ENCODE data around the gene MED26.

Gene MED26

DNA sequence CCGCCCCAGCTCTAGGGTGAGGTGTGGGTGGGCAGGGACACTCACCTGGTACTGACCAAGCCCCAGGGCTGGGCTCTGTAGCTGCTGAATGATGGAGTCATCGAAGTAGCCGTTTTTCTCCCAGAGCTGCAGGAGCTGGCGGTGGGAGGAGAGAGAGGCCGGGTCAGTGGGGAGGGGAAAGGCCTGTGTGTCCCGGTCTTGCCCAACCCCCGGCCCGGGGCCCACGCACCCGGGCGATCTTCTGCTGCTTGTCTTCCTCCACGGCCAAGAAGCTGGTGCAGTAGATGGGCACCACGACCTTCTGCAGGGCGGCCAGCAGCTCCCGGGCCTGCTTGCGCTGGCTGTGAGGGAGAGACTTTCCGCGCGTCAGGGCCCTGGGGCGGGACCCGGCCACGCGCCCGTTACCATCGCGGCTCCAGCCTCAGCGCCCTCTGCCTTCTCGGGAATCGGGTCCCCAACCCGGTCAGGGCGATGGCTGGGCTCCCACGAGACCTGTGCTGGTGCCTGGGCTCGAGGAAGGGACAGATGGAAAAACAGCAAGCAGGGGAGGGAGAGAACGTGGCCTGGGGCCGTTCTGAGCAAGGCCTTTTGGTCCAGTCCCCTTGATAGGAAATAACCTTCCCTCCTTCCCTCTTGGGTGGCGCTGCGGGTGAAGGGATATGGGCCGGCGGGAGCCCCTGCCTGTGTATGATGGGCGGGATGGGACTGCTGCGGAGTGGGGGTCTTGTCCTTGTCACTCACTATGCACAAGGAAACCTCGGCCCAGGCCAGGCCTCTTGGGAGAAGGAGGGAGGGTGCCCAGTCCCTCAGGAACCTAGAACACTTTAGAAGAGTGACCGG, 97.2 kb downstream of the MED26 start:
- Mint-ChIP-seq H3K4me3 (no peak overlapping the region), H3K27me3 (no peaks in the 10 kb centered on the region), H3K27ac (no peak overlapping the region), H3K4me1 (no peaks in the 10 kb centered on the region), H3K9me3 (no peaks in the 10 kb centered on the region), H3K36me3 (peaks cover 51% of the 10 kb centered on the region)
- no peak for DNase-seq
- CTCF ChIA-PET, result no interaction called here

DNA sequence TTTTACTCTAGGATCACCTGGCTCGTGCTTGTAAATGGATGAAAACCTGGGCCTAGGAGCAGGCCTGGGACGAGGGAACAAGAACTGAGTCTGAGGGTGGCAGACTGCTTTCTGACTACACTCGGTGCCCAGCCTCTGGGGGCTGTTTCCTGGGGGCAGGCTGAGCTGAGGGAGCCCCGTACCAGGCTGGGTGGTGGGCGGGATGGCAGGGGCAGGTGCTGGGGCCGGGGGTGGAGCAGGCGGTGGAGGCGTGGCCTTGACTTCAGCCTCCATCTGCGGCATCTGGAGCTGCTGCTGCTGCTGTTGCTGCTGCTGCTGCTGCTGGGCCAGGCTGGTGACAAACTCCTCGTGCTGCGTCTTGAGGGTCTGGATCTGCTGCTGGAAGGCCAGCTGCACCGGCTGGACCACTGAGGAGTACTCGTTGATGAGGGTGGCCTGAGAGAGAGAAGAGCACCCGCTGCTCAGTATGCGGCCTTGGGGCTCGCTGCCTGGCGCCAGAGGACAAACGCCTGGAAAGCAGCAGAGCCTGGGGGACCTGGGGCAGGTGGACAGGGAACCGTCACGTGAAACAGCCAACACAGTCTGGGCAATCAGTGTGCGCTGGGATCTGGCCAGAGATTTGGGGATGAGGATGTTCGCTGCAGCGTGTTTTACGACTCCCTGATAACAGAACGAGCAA, 98.4 kb downstream of the MED26 start:
- H3K4me3 Mint-ChIP-seq, result no peak overlapping the region
- no peaks in the 10 kb centered on the region for H3K9me3 Mint-ChIP-seq
- CTCF ChIA-PET, result no interaction called here
- H3K4me1 Mint-ChIP-seq, result no peaks in the 10 kb centered on the region
- no peak overlapping the region for H3K27ac Mint-ChIP-seq
- peaks cover 43% of the 10 kb centered on the region for H3K36me3 Mint-ChIP-seq
- no peaks in the 10 kb centered on the region for H3K27me3 Mint-ChIP-seq
- no peak for DNase-seq

DNA sequence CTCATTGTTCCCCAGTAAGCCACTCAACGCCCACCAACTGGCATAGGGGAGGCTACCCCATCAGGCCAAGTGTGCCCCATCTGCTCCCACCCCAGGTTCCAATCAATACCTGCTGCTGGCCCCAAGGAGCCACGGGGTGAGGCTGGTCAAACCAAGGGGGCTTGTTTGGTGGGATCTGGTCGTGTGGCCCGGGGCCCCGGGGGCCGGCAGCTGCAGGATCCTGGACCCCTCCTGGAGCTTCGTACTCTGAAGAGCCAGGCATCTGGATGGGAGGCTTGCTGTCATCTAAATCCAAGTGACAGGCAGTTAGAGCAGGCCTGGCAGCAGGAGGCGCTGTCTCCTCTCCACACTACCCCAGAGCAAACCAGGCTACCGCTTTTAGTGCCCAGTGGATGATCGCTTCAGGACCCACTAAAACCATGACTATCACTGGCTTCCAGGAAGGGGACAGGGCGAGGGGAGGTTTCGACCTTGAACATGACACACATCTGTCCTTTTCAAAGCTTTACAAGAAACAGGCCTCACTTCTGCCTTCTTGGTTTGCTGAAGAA, 100.0 kb downstream of the MED26 start:
- H3K9me3 Mint-ChIP-seq, result no peaks in the 10 kb centered on the region
- DNase-seq, result peak; percentile 69
- H3K27ac Mint-ChIP-seq, result no peak overlapping the region
- no peaks in the 10 kb centered on the region for H3K4me1 Mint-ChIP-seq
- H3K4me3 Mint-ChIP-seq, result no peak overlapping the region
- CTCF ChIA-PET, result interaction anchor here (0.9 to 1.6 kb wide), 3 partner anchors 11 to 110 kb away, joined by 3 read pairs; no protein-coding TSS in a partner anchor
- peaks cover 48% of the 10 kb centered on the region for H3K36me3 Mint-ChIP-seq
- H3K27me3 Mint-ChIP-seq, result no peaks in the 10 kb centered on the region

DNA sequence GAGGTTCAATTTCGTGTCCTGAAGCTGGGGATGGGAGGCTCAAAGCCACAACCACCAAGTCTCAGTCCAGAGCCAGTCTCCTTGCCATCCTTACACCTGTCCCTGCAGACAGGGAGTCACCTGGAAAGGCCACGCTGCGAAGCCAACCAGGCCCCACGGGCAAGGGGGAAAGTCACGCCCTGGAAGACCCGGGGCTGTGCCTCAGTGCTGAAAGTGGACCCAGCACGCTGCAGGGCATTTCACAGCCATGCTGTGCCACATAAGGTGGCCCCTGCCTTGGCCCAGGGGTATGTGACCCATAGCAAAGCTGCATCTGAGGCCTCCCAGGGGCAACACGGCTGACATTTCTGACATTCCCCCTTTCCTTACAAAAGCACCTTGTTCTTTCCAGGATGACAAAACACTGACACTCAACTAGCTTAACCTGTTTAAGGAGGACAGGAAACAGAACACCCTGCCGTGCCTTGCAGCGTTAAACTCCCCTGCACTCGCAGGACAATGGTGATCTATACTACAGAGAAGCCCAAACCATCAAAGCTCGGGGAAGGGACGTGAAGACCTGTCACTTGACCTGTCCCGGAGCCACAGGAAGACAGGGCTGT, 100.6 kb downstream of the MED26 start:
- Mint-ChIP-seq H3K36me3 (peaks cover 51% of the 10 kb centered on the region), H3K27me3 (no peaks in the 10 kb centered on the region), H3K4me1 (no peaks in the 10 kb centered on the region), H3K9me3 (no peaks in the 10 kb centered on the region), H3K4me3 (no peak overlapping the region), H3K27ac (no peak overlapping the region)
- CTCF ChIA-PET, result interaction anchor here (0.9 to 1.6 kb wide), 2 partner anchors 10 to 86 kb away, joined by 3 read pairs; no protein-coding TSS in a partner anchor
- DNase-seq, result no peak

DNA sequence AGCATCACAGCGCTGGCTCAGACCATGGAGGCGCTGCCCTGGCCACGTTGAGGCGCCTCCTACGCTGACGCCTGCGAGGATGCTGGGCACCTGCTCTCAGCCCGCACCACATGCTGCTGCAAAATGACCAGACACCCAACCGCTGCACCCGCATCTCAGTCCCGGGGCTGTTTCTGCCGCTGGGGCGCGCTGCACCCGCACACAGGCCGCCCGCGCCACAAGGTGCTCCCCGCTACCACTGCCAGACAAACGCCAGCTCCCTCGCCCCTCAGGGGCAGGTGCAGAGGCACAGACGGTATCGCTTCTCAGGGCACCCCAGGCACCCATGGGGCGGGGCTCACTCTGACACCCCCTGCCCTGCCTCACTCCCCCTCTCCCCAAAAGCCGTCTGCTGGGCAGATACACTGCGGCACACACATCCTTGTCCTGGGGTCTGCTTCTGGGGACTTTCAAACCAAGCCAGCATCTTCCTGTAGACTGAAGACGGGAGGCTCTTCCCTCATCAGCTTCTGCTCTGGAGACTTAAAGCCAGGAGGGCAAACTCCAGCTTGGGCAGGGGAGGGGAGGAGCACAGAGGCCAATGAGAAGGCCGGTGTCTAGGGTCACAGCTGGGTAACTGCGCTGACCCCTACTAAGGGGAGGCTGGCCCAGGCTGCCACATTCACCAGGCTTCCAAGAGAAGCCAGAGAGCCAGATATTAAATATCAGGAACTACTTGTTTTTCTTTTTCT, 102.1 kb downstream of the MED26 start:
- CTCF ChIA-PET, result no interaction called here
- Mint-ChIP-seq H3K9me3 (no peaks in the 10 kb centered on the region), H3K27me3 (no peaks in the 10 kb centered on the region), H3K36me3 (peaks cover 42% of the 10 kb centered on the region), H3K27ac (no peak overlapping the region), H3K4me3 (no peak overlapping the region), H3K4me1 (no peaks in the 10 kb centered on the region)
- DNase-seq, result no peak

- no peak overlapping the region for H3K27ac Mint-ChIP-seq
- H3K36me3 Mint-ChIP-seq, result peaks cover 46% of the 10 kb centered on the region
- CTCF ChIA-PET, result no interaction called here
- H3K4me1 Mint-ChIP-seq, result no peaks in the 10 kb centered on the region
- no peak for DNase-seq
- no peak overlapping the region for H3K4me3 Mint-ChIP-seq
- no peaks in the 10 kb centered on the region for H3K9me3 Mint-ChIP-seq
- no peaks in the 10 kb centered on the region for H3K27me3 Mint-ChIP-seq
Observed at GRCh38 chr19:16524991-16525734, 102.8 kb downstream of the MED26 start.

Measured in activated naive CD4-positive, alpha-beta T cell treated with anti-CD3 and anti-CD28 coated beads, Interleukin-2, amount 10 ng/mL, durations not matched to agents 7 days and 5 days (primary cell).